Ishikawa (cell line): ENCODE results near the gene ARSJ.

Source experiments
- CEBPB ChIP-seq: IDR thresholded peaks from 2 replicates; pipeline ENCODE4 v1.6.1; 2012
- CREB1 ChIP-seq: IDR thresholded peaks from 2 replicates; pipeline ENCODE4 v1.6.1; 2012; ENCODE audit warnings: low read depth
- EGR1 ChIP-seq: IDR thresholded peaks from 2 replicates; pipeline ENCODE4 v1.6.1; 2012
- EP300 ChIP-seq: IDR thresholded peaks from 2 replicates; pipeline ENCODE4 v1.6.1; 2012; ENCODE audit warnings: borderline replicate concordance
- FOXM1 ChIP-seq: IDR thresholded peaks from 2 replicates; pipeline ENCODE4 v1.6.1; 2012; ENCODE audit warnings: low read depth, borderline replicate concordance
- MAX ChIP-seq: IDR thresholded peaks from 2 replicates; pipeline ENCODE4 v1.6.1; 2012
- NFIC ChIP-seq: IDR thresholded peaks from 2 replicates; pipeline ENCODE4 v1.6.1; 2012
- RAD21 ChIP-seq: IDR thresholded peaks from 2 replicates; pipeline ENCODE4 v1.6.1; 2012; ENCODE audit warnings: low read depth
- REST ChIP-seq: IDR thresholded peaks from 2 replicates; pipeline ENCODE4 v1.6.1; 2012; ENCODE audit warnings: low read depth, mild to moderate bottlenecking
- TAF1 ChIP-seq: IDR thresholded peaks from 2 replicates; pipeline ENCODE4 v1.6.1; 2012; ENCODE audit warnings: low read depth, mild to moderate bottlenecking
- TCF12 ChIP-seq: IDR thresholded peaks from 2 replicates; pipeline ENCODE4 v1.6.1; 2012; ENCODE audit warnings: low read depth
- TEAD4 ChIP-seq: IDR thresholded peaks from 2 replicates; pipeline ENCODE4 v1.6.1; 2012
- USF1 ChIP-seq: IDR thresholded peaks from 2 replicates; pipeline ENCODE4 v1.6.1; 2012
- YY1 ChIP-seq: IDR thresholded peaks from 2 replicates; pipeline ENCODE4 v1.6.1; 2012; ENCODE audit warnings: low read depth
- ZBTB7A ChIP-seq: IDR thresholded peaks from 2 replicates; pipeline ENCODE4 v1.6.1; 2012; ENCODE audit warnings: low read depth

Gene ARSJ

GRCh38 chr4:114019969-114020358 is 40.5 kb upstream of the ARSJ start:
- TF ChIP-seq REST (no peak), CREB1 (no peak), MAX (no peak), RAD21 (no peak), YY1 (no peak), TCF12 (no peak), USF1 (no peak), NFIC (no peak), CEBPB (no peak), FOXM1 (no peak), TAF1 (no peak), ZBTB7A (no peak), EGR1 (no peak), TEAD4 (no peak), EP300 (no peak)

GRCh38 chr4:114019276-114019968 is 40.0 kb upstream of the ARSJ start:
- TF ChIP-seq CEBPB (peak; percentile 59), ZBTB7A (no peak)

DNA sequence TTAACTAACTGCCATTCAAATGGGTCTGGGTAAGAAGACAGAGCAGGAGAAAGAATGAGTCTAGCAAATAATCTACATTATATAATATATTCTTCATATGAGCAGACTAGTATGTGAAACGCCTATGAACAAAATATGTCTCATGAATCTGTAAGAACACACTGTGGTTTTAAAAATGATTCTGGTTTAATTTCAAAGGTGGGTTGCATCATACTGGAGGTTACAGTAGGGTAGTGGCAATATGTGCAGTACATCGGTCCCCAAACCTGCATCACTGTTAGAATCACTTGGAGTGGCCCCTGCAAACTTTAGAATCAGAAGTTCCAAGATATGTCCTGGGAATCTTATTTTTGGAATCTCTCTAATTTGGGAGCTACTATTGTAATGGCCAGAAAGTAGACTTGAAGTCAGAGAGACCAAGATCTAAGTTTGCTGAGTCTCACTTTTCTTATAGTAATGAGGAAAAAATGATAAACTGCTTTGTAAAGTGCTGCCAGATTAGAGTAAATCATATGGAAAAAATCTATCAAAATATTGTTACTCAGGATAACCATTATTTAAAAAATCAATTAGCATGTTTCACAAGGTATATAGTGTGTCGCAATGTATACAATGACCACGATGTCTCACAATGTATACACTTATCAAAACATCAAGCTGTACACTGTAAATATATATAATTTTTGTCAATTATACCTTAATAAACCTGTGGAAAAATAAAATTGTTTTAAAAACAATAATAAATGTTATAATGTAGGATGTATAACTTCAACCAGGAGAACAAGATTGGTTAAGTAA is 37.9 kb upstream of the ARSJ start:
- no peak for TF ChIP-seq USF1
- TF ChIP-seq EP300: no peak
- no peak for TF ChIP-seq NFIC
- no peak for TF ChIP-seq CEBPB
- no peak for TF ChIP-seq RAD21
- no peak for TF ChIP-seq TAF1
- no peak for TF ChIP-seq TCF12
- TF ChIP-seq ZBTB7A: no peak
- no peak for TF ChIP-seq TEAD4
- TF ChIP-seq FOXM1: no peak
- TF ChIP-seq EGR1: no peak

GRCh38 chr4:114015444-114015899 is 36.0 kb upstream of the ARSJ start:
- TF ChIP-seq MAX (no peak), RAD21 (no peak), CREB1 (no peak), EGR1 (no peak), CEBPB (peak; percentile 22; the same call in 1 of the 2 replicates), REST (no peak), EP300 (peak; percentile 92), TCF12 (peak; percentile 80), USF1 (no peak), FOXM1 (peak; percentile 82), TAF1 (no peak), ZBTB7A (no peak), YY1 (0 out of 2 replicates have a peak, but pooled peaks have one; percentile 29), NFIC (peak; percentile 95), TEAD4 (peak; percentile 87)

- TF ChIP-seq RAD21: no peak
- no peak for TF ChIP-seq EGR1
- no peak for TF ChIP-seq TEAD4
- no peak for TF ChIP-seq USF1
- no peak for TF ChIP-seq CEBPB
Observed at GRCh38 chr4:114012749-114013148, 33.3 kb upstream of the ARSJ start.
